HG03521 (cell line): ENCODE data around the gene INSYN2B.
"Not testable (repeated sequence)": the region's sequence is repeated elsewhere in the genome, so short reads cannot be mapped to it uniquely, and the experiment has no call there.

Experiments used
- ATAC-seq: cut with Tn5 transposase; IDR thresholded peaks from one replicate; pipeline ENCODE4 v1.9.1; 2021; ENCODE audit warnings: mild to moderate bottlenecking, moderate library complexity; ENCODE audit not compliant: unreplicated experiment

Gene INSYN2B

GRCh38 chr5:169860585-169860984 is 119.7 kb downstream of the INSYN2B start:
- ATAC-seq: no peak

- ATAC-seq: no peak
Measured at GRCh38 chr5:169856571-169856970, 123.7 kb downstream of the INSYN2B start.

GRCh38 chr5:169851321-169851850 is 128.9 kb downstream of the INSYN2B start:
- ATAC-seq: no peak

DNA sequence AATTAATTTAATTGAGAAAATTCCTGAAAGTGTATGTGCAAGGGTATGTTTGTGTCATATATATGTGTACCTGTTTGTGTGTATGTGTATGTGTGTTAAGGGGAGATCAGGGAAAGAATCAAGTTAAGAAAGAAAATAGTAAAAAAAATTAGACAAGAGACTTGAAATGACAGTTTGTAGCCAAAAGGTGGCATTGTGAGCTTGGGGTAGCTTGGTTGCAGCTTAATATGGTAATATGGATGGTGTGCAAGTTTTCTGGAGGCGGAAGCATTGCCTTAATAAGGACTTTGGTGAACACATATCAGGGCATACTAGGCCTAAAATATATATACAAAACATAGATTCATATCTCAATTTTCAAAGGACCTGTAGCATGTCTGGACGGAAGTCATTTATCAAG is 129.9 kb downstream of the INSYN2B start:
- ATAC-seq: no peak

- ATAC-seq: no peak
Measured at GRCh38 chr5:169848792-169849191, 131.5 kb downstream of the INSYN2B start.

- no peak for ATAC-seq
Measured at GRCh38 chr5:169848271-169848670, 132.0 kb downstream of the INSYN2B start.

- no peak for ATAC-seq
Measured at GRCh38 chr5:169847519-169847918, 132.8 kb downstream of the INSYN2B start.

DNA sequence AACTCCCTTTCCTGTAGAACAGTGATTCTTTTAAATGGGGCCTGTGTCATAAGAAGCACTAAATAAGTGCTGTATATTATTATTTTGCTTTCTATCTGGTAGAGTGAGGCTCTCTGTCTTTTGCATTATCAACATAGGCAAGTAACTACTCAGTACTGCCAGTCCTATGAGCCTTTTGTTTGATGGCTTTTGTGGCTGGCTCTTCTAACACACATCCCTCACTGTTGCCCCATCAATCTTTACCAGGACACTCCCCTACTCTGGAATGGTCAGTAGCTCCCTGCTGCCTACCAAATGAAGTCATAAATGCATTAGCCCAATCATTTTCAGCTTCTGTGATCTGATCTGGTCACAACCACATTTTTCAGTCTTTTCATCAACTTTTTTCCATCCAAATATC is 137.6 kb downstream of the INSYN2B start:
- no peak for ATAC-seq

DNA sequence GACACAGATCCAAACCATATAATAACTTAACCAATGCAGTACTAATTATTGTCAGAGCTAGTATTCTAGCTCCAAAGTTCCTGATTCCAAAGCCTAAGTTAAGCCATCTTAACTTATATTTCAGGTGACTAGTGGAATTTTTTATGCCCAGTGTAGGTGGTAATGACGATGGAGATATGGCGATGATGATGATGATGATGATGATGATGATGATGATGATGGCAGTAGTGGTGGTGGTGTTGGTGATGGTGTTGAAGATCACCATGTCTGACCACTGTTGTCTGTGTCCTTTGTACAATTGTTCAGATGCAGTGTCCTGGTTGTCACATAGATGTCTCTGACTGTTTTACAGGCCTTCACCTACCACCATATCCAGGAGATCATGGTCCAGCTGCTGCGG is 139.9 kb downstream of the INSYN2B start:
- ATAC-seq: no peak

GRCh38 chr5:169838688-169839087 is 141.6 kb downstream of the INSYN2B start:
- peak; percentile 78 for ATAC-seq

GRCh38 chr5:169837686-169838085 is 142.6 kb downstream of the INSYN2B start:
- ATAC-seq: no peak

DNA sequence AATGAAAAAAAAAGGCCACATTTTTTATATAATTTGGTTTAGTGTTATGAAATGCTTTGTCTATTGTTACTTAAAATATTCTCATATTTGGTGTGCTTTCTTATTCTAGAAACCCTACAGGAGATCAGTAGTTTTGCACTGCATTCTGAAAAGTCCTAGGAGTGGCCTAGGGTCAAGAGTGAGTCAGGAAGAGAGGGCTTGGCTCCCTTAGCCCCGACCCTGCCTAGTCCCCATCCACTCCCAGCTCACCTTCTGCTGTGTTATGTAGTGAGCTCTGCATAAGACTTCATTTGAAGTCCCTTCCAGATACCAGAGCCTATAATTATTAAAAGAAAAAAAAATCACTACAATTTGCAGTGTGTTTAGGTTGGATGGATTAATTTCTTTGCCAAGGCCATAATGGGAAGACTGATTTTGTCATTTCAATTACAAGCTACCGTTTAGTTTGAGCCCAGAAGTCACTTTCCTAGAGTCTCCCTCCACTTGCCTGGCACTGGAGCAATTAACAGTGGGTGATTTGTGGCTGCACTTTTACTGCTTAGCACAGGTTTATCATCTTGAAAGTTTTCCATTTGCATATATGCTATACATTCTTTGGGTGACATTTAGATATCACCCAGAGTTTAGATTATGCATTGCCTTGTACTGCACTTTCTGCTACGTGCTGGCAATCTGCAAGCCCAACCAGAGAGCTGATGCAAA is 143.3 kb downstream of the INSYN2B start:
- no peak for ATAC-seq

GRCh38 chr5:169834540-169834939 is 145.8 kb downstream of the INSYN2B start:
- ATAC-seq: not testable (repeated sequence)

GRCh38 chr5:169833681-169834292 is 146.5 kb downstream of the INSYN2B start:
- ATAC-seq: not testable (repeated sequence)

GRCh38 chr5:169832845-169833244 is 147.4 kb downstream of the INSYN2B start:
- ATAC-seq: no peak

GRCh38 chr5:169832304-169832703 is 148.0 kb downstream of the INSYN2B start:
- no peak for ATAC-seq

GRCh38 chr5:169831331-169831730 is 149.0 kb downstream of the INSYN2B start:
- no peak for ATAC-seq

DNA sequence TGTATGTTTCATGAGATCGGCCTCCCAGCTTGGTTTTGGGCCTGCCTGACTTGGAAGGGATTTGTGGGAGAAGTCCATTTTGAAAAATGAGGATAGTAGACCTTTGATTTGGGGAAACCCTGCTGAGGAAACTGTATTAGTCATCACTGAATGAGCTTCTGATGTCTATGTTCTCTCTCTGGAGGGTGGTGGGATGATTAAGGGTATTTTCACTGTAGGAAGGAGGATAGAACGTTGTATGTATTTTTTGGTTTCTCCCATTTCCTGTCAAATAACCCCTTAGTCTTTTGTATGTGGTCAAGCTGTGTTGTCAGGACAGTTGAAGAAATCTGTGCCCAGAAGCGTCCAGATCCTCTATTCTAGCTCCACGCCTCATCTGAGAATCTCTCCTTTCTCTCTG is 151.9 kb downstream of the INSYN2B start:
- ATAC-seq: no peak

DNA sequence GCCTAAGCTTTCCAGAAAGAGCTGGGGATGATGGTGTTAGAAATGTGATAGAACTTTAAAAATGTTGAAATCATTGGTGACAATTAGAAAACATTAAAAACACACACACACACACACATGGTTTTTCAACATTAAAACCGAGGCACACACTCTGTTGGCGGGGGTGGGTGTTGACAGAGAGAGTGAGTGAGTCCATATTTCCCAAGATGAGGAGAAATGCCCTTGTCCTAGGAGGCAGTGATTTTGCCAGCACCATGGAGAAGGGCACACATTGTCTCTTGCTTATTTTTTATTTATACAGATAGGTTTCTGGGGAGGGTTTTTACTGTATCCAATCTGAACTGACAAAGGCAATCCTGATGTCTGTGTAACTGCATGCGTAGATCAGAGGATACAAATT is 152.5 kb downstream of the INSYN2B start:
- ATAC-seq: no peak

- ATAC-seq: no peak
Measured at GRCh38 chr5:169826618-169827017, 153.7 kb downstream of the INSYN2B start.

- ATAC-seq: no peak
Measured at GRCh38 chr5:169817031-169817430, 163.3 kb downstream of the INSYN2B start.

GRCh38 chr5:169814522-169814921 is 165.8 kb downstream of the INSYN2B start:
- ATAC-seq: no peak
